Effector CD4-positive, alpha-beta T cell (primary cell): ENCODE results near the gene CARD19.

Source experiments
- DNase-seq: peaks from one replicate; pipeline ENCODE4 v3.0.0-alpha.2; 2020

Gene CARD19

DNA sequence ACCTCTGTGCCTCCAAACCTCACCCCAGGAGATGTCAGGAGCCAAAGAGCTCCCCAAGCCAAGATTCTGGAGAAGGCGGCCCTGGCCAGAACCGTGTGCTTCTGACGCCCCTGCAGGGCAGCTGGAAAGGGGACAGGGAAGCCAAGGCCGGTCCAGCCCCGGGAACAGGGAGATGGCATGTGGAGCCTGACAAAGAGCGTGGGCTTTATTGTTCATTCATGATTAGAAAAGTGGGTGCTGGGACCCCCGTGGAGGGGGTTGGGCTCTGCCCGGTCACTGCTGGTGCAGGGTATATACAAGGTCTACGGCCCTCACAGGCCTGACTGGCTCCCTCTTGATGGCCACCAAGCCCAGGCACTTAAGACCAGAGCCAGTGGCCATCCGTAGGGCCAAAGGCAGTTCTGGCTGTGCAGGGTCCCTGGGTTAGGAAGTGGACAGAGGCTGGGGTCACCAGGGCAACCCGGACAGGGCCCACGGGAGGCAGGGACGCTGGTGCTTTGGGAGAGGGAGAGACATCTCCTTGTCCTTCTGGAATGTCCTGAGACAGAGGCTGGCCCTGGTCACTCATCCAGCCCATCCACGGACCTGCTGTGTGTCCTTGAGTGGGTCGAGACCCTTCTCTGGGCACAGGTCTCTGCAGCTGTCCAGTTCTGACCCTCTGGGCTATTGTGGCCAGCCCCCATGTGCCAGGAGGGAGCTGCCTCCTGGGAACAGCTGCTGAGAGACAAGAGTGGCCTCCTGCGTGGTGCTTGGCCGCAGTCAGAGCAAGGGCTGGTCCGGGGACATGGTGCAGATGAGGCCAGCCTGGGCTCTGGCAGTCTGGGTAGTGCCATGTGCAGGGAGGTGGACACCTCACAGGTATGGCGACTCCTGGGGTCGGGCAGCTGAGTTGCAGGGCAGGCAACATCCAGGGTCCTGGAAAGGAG lies 25.6 kb downstream of the CARD19 start:
- DNase-seq: no peak

DNA sequence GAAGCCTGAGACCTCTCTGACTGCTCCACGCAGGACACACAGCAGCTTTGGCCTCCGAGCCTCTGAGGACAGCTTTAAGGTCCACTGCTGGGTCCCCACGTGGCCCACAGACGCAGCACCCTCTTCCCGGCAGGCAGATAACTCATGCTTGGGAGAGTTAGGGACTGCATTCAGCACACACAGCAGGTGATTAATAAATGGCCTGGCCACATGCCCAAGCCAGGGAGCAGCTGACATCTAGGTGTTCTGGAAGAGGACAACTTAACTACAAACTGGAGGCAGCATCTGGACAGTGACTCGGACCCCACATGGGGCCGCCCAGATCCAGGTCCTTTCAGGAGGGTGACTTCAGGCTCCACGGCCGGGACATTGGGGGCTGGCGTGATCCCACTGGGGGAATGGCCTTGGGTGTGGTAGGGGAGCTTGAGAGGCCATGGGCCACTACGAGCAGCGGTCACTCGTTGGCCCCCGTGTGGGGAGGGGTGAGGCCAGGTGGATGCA lies 26.8 kb downstream of the CARD19 start:
- DNase-seq: no peak

DNA sequence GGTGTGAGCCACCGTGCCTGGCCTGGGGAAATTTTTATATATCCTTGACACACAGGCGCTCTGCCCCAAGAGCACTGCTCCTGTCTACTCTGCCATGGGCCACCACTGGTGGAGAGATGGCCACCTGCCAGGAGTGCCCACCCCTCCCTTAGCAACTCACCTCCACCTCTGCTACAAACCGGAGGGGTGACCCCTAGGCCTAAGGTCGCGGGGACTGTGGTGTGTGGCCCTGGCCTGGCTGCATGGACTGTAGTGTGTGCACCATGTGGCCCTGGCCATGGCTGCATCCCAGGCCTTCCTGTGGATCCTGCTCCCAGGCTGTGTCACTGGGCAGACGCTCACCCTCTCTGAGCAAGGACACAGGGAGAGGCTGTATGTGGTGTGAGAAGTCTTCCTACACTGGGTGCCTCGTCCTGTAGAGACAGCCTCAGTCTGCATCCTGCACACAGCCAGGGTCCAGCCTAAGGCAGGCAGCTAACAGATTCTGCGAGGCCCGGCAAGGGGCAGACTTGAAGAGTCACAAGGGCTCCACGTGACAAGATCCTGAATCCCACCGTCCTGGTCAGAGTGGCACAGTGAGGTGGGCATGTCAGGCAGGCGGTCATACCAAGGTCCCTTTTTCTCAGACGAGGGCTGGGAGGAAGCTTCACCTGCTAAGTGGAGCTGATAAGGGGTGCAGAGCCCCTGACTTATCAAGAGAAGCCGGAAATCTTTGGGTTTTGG lies 27.7 kb downstream of the CARD19 start:
- no peak for DNase-seq

DNA sequence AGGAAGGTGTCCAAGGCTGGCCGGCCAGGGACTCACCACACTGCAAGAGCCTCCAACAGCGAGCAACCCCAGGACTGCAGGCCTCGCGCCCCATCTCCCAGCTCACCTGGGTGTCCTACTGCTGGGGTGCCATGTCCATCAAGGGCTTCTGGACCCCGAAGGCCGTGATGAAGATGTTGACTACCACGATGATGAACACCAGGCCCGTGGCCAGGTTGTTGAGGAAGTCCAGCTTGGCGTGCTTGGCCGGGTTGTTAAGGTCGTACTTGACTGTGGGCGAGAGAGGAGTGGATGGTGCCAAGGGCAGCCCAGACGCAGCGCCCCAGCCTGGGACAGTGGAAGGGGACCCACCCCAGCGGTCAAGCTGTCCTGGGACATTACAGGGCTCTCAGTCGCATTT lies 28.8 kb downstream of the CARD19 start:
- DNase-seq: no peak

DNA sequence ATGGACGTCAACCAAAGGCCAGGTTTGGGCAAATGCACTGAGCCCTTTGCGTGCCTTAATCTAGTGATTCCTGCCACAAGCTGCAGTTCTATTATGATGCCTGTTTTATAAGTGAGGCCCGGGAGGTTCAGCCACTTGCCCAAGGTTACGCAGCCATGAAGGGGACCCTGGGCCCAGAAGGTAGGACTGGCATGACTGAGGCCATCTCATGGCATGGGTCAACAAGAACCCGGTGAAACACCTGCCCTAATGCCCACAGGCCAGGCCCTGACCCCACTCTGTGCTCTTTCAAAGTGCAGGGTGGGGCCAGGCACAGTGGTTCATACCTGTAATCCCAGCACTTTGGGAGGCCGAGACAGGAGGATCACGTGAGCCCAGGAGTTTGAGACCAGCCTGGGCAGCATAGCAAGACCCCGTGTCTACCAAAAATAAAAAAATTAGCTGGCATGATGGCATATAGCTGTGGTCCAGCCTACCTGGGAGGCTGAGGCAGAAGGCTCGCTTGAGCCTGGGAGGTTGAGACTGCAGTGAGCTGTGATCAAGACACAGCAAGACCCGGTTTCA lies 29.4 kb downstream of the CARD19 start:
- no peak for DNase-seq

DNA sequence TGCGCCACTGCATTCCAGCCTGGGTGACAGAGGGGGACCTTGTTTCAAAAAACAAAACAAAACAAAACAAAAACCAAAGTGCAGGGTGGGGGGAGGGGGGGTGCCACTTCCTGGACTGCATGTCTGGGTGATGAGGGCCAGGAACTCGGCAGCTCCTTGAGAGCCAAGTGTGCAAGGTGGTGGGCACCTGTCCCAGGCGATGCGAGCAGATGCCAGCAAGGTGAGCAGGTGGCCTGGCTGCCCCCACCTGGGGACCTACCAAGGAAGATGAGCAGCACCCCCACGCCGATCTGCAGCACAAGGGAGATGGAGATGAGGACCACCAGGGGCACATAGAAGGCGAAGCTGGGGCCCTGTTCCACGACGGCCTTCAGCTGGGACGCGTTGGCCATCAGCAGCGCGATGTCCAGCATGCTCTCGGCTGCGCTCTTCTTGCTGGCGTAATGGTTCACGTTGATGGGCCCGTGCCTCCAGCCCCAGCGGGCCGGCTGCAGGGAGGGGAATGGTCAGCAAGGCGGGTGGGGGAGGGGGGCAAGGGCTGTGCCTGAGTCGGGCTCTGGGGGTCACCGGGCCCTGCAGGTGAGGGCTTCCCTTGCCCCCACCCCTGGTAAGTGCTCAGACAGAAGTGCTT lies 30.2 kb downstream of the CARD19 start:
- no peak for DNase-seq

DNA sequence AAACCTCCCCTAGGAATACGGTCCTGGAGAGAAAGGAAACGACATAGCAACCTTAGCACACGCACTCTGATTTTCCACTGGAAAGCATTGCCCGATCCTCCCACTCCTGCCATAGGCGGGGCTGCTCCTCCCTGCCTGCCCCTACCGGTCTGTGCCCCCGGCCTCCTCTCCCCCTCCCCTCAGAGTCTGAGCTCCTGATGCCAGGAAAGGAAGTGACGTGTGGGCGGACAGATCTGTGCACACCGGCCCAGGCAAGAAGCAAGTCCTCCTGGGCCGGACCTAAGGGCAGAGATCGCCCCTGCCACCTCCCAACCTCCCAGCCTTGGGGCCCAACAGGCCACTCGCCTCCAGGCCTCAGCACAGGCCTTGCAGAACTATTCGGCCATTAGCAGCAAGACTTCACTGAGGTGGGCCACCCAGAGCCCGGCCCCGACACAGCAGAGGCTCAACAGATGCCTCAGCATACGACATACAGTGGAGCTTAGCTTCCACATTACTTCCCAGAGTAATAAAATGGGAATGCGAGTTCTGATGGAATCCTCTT lies 30.9 kb downstream of the CARD19 start:
- DNase-seq: no peak

DNA sequence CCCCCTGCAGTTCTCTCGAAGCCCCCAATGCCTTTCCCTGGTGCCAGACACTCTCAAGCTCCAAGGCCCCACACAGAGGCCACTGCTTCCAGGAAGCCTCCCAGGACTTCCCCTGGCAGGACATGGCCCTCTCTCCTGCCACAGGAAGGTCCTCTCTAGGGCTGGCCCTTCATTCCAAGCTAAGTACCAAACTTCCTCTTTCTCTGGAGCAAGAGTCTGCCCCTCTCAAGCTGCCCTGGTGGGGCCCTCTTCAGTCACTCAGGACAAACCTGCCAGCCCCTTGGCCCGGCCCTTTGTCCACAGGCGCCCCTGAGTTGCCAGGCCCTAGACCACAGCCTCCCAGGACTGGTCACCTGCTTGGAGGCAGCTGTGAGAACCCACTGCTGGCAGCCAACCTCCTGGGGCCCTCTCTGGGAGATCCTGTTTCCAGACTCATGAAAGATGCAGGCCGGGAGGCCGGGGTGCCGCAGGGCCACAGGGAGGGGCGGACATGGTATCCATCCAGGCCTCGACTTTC lies 31.4 kb downstream of the CARD19 start:
- DNase-seq: no peak

DNA sequence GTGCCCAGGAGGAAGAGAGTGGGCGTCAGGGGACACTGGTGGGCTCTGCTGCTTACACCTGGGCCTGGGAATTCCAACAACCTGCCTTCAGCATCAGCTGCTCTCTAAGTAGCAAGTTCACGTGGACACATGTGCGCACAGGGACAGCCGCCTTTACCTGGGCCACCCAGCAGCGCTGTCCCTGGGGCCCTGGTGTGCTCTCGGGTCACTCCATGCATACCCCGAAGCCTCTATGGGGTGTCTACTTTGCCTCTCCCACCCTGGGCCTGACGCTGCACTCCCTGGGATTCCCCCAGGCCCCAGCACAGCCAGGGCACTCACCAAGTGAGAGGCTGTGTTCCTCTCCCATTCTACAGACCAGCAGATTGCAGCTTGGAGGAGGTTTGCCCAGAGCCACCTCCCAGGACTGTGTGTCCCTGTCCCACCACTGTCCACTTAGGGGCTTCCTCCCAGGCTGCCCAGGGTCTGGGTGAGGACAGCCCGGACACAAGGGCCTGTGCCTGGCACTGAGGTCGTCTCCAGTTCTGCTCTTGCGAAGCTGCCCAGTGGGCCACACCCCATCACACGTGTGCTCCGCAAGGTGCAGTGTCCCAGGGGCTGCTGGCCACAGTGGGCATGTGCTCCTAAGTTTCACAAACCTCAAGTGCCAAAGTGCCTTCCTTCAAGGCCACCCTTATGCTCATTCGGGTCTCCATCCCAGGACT lies 32.1 kb downstream of the CARD19 start:
- no peak for DNase-seq

DNA sequence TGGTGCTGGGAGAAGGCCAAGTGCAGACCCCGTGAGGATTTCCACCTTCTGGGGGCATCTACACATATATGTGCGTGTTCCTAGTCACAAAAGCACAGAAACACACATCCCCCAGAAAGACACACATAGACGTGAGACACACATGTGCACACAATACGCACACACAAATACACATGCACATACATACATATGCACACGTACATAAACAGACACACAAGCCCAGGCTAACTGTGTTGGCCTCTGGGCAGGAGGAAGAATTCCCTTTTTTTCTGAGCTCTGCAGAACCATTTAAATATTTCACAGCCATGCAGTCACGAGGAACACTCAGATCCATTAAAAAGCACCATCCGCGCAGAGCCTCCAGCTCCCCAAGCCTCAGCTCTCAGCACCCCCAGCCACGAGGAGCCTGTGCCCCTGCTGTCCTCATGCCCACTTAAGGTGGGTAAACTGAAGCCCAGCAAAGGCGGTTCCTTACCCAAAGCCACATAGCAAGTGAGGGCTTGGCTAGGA lies 32.8 kb downstream of the CARD19 start:
- DNase-seq: no peak

DNA sequence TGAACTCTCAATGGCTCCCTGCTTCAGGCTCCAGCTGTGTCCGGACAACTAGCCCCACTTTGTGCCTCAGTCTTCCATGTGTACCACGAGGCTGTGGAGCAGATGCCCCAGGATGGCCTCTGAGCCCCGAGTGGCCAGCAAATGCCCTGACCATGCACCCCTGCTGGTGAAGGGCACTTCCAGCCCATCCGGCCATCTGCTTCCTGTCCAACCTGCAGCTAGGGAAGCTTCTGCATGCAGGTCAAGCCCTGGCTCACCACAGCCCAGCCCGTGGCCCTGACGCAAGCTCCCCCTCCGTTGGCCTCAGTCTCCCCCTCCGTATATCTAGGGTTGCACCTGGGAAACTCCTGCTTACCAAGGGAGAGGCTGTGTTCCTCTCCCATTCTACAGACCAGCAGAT lies 33.3 kb downstream of the CARD19 start:
- DNase-seq: no peak

DNA sequence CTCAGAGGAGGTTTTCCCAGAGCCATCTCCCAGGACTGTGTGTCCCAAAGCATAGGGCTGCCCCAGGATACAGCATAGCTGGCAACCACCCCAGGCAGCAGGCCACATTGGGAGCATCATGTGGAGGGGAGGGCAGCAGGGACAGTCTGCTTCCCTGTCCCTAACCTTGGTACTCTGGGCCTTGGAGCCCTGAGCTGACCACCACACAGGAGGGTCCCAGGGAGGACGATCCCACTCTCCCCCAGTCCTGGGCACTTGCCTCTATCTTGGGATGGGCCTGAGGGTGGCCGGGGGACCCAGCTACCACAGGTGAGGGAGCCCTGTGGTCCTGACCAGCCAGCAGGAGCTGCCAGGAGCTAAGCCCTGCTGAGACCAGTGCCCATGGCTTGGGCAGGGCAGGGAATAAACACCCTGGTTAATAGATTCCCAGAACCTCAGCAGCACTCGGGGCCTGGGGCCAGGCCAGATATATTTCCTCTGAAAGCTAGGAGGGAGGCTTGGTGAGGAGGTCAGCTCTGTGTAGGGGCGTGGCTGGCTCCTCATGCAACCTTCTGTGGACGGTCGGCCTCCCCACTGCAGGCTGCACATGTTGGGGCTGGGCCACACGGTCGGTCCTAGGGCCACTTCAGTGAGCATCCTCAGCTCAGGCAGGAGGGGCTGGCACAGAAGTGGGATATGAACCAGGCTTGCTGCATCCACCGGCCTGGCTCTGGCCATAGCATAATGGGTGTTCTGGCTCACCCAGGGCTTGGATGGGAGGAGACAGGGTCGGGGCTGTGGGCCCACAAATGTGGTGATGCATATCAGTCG lies 33.9 kb downstream of the CARD19 start:
- no peak for DNase-seq

DNA sequence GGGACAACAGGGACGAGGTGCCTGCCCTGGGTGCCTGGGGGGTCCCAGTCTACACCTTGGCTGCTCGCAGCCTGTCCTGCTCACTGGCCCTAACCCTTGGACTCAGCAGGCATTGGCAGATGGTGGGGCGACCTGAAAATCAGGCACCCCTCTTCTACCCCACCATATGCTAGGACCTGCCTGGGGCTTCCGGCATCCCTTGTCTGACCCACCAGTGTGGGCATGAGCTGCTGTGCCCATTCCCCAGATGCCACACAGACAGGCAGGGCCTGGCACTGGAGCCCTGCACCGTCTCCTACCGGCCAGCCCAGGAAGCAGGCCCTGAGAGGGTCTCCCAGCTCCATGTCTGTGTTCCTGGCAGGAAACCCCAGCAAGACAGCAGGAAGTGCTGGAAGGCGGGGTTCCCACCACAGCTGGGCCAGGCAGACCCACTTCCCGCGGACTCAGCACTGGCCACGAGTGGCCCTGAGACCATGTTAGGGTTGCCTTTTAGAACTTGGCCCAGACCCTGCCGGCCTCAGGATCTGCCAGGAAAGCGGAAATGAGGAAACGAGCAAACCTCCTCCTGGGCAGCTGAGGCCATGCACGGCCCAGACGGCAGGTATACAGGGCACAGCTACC lies 35.0 kb downstream of the CARD19 start:
- DNase-seq: no peak

DNA sequence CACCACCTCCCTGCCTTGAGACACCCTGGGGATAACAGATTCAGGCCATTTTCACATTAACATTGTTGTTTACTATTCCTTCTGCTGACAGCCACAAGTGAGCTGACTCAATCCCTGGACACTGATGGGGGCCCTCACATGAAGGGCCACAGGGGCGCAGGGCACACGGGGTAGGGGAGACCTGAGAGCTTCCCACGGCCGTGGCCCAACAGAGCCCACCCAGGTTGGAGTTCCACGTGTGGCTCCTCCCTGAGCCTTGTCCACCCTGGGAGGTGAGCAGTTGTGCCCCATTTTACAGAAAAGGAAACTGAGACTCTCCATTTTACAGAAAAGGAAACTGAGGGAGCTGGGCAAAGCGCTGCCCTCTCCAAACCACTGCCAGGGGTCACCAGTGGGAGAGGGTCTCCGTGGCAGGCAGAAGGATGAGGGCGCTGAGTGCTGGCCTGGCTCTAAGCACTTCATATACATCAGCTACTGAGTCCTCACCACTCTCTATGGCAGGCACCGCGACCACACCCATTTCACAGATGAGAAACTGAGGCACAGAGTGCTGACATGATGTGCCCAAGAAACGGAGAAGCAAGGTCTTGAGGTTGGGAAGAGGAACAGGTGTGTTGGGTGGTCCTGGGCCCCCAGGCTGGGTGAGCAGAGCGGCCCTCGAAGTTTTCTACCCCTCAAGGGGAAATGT lies 35.7 kb downstream of the CARD19 start:
- no peak for DNase-seq

DNA sequence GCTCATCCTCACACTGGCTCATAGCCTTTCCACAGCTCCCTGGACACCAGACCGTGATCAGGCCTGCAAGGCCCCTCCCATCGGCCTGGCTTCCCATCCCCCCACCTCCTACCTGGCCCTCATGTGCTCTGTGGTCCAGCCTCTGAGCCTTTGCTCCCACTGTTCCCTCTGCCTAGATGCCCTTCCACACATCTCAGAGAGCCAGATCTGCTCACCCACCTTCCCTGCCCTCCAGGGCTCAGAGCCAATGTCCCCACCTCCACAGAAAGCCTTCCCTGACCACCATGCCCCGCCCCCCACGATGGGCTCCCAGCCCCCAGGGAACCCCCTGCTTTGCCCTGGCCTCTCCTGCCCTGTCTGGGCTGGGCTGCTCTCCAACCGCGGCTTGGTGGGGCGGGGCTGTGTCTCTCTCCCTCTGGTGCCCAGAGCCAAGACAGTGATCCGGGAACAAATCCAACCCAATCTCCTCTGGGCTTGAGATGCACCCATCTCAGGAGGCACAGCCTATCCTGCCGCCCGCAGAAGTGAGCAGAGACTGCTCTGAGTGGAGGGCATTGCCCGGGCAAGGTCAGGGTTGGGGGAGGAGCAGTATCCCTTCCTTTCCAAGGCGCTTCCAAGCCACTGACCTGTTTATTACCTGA lies 36.4 kb downstream of the CARD19 start:
- DNase-seq: no peak

DNA sequence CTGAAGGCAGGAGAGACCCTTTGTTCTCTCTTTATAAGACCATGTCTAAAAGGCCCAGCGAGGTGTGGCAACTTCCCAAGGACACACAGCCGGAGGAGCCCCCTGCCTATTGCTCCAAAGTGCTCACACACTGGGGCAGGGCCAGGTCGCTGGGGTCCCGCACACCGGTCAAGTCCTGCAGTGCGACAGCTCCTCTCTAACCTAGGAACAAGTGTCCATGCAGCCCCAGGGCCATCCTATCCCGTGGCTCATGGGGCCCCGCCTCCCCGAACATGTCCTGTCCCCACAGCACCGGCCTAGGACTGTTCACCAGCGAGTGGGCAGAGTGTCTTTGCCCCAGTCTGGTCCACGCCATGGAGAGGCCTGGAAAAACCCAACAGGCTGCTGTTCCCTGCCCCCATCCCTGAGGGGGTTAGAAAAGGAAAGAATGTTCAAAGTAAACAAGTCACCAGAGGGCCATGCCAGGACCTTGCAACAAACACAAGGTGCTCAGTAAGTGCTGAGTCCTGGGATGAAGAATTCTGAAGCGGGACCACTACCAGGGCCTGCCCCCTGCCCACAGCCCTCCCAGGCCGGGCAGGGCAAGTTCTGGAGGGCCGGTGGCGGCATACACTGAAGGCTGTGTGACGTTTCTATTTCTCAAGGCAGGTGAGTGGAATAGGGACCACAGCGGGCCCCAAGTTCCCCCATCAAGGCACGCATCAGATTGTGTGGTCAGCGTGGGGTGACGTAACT lies 37.1 kb downstream of the CARD19 start:
- peak; percentile 49 for DNase-seq

DNA sequence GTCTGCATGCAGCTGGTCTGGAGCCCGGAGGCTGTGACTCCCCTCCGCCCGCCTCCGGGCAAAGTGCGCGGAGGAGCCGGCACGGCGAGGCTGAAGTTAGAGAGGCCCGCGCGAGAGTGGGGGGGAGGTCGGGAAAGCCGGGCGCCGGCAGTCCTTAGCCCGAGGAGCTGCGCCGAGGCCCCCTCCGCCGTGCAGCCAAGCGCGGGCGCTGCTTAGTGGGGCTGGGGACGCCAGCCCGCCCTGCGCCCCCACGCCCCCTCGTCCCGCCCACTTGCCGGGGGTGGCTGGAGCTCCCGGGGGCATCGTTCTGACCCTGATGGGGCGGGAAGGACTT lies 37.6 kb downstream of the CARD19 start:
- DNase-seq: no peak

DNA sequence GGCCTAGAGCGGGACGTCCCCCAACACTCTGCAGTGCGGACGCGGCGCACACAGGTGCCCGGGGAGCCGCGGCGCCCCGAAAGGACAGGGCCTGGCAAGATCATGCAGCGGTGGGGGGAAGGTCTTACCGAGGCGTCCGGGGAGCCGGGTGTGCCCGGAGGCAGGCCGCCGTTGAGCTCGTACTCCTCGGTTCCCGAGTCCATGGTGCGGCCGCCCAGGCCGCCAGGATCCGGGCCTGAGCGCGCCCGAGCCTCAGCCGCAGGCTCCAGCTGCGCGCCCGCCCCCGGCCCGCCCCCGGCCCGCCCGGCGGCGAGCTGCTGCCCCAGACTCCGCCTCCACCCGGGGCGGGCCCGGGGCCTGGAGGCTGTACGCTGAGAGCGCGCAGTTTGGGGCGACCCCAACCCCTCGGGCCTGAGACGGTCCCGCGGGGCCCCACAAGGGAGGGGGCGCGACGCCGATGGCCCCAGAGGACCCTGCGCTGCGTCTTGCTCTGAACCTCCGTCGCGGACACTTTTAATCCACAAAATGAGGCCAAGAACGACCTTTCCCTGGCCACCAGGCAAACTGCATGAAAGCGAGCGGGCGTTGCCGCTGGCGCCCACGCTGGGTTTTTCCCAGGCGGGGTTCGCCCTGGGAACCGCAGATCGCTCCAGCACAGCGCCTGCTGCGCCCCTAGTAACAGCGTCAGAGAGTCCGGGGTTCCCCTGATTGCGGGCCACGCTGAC lies 38.2 kb downstream of the CARD19 start, which contains the start of gene NINJ1:
TSS of gene NINJ1 (minus strand) at position 237 of the 725 bp plus-strand sequence. CDS start at position 203, 34 bp downstream.
- DNase-seq: peak; percentile 85
